ENCODE measurements around the gene PRUNE2. TPM values are rescaled to one million over a fixed set of nuclear protein-coding genes. Genes with fewer than 3 reads are reported as not detected.

Gene PRUNE2
- polyA plus RNA-seq, 3 donors = 0.72 to 1.8 (median 1.5) TPM

DNA sequence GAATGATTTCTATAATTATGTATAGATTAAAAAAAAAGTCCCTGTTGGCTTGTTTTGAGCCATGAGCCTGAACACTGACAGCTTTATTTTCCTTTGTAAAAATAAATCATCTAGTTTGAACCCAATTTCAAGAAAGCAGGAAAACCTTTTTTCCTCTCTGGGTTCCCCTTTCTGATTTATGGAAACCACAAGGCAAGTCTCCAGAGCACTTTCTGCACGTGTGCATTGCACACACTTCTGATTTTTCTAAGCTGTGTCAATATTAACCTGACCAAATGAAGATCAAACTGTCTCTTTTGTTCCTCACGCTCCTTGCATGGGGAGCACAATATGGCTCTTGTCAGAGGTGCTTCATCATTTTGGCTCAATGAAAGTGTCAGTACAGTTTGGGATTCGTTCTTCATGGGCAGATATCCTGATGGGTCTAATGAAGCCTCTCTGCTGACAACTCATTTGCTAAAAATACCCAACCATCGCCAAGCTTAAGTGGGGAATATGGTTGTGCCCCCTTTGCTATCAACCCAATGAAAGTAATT, 180.8 kb downstream of the PRUNE2 start:
- Histone ChIP-seq H2AFZ (ENCODE audit: insufficient read depth, low read depth, low read length, poor library complexity, severe bottlenecking) (no peak overlapping the region), H4K20me1 (ENCODE audit: insufficient read depth, low read length) (no peaks in the 10 kb centered on the region), H3K36me3 (replicated peaks in 1 of 2; ENCODE audit: control insufficient read depth in 1 of 2, insufficient read depth in 2 of 2, low read length in 2 of 2) (no peaks in the 10 kb centered on the region), H3K79me2 (ENCODE audit: insufficient read depth, low read length) (no peaks in the 10 kb centered on the region), H3K9ac (ENCODE audit: insufficient read depth, low read length, poor library complexity, severe bottlenecking) (no peak overlapping the region), H3K4me3 (replicated peaks in 1 of 3; ENCODE audit: low read depth in 2 of 3, low read length in 3 of 3) (no peak overlapping the region), H3K9me3 (replicated peaks in 1 of 2; ENCODE audit: control insufficient read depth in 1 of 2, insufficient read depth in 1 of 2, low read length in 2 of 2) (no peaks in the 10 kb centered on the region), H3K4me2 (replicated peaks; ENCODE audit: extremely low read depth, low read length, poor library complexity, severe bottlenecking) (no peak overlapping the region), H3K27ac (ENCODE audit: low read depth in 1 of 2, low read length in 2 of 2) (no peak overlapping the region), H3K27me3 (ENCODE audit: control insufficient read depth in 2 of 2, insufficient read depth in 2 of 2, low read length in 2 of 2) (peaks cover 0 to 6% of the 10 kb centered on the region in 2 donors), H3K4me1 (ENCODE audit: control insufficient read depth in 1 of 2, insufficient read depth in 2 of 2, low read length in 2 of 2) (peaks cover 0 to 2% of the 10 kb centered on the region in 2 donors)
- no peak for DNase-seq
- Mint-ChIP-seq H3K4me3 (peak overlapping the region in 1 of 2 donors; percentile 11), H3K9me3 (peaks cover 0 to 2% (median 0%) of the 10 kb centered on the region in 7 donors), H3K27ac (no peak overlapping the region), H3K4me1 (peaks cover 8% of the 10 kb centered on the region), H3K36me3 (no peaks in the 10 kb centered on the region), H3K27me3 (ENCODE audit: low read depth in 3 of 3) (peaks cover 17 to 25% (median 19%) of the 10 kb centered on the region in 3 donors)
- intact Hi-C loops (cut with micrococcal nuclease) = no loop called here
- WGBS (ENCODE audit: insufficient coverage) = 0% methylated on average over 2 of the region's 4 CpGs
- TF ChIP-seq, protein P1, sequence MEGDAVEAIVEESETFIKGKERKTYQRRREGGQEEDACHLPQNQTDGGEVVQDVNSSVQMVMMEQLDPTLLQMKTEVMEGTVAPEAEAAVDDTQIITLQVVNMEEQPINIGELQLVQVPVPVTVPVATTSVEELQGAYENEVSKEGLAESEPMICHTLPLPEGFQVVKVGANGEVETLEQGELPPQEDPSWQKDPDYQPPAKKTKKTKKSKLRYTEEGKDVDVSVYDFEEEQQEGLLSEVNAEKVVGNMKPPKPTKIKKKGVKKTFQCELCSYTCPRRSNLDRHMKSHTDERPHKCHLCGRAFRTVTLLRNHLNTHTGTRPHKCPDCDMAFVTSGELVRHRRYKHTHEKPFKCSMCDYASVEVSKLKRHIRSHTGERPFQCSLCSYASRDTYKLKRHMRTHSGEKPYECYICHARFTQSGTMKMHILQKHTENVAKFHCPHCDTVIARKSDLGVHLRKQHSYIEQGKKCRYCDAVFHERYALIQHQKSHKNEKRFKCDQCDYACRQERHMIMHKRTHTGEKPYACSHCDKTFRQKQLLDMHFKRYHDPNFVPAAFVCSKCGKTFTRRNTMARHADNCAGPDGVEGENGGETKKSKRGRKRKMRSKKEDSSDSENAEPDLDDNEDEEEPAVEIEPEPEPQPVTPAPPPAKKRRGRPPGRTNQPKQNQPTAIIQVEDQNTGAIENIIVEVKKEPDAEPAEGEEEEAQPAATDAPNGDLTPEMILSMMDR (IDR thresholded peaks at IDR 0.05) = no peak

DNA sequence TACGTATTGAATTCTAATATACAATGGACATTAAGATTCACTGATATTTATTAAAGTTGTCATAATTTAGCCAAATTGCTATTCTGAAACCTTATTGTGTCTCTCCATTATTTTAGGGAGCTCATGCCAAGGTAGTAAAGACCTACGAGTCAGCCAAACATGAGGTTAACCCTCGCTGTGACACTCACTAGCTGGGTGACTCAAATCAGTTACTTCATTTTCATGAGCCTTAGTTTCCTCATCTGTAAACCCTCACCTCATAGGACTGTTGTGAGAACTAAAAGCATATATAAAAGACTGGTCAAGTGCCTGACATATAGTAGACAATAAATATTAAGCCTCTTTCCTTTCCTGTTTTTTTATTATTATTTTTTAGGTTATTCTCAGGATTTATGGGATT, 185.7 kb downstream of the PRUNE2 start:
- H3K4me2 ChIP-seq (replicated peaks; ENCODE audit: extremely low read depth, low read length, poor library complexity, severe bottlenecking) = no peak overlapping the region

More for the DNA sequence above, 185.7 kb downstream of the PRUNE2 start:
- Histone ChIP-seq H3K27ac (ENCODE audit: low read depth in 1 of 2, low read length in 2 of 2) (no peak overlapping the region), H3K79me2 (ENCODE audit: insufficient read depth, low read length) (no peaks in the 10 kb centered on the region), H3K36me3 (replicated peaks in 1 of 2; ENCODE audit: control insufficient read depth in 1 of 2, insufficient read depth in 2 of 2, low read length in 2 of 2) (no peaks in the 10 kb centered on the region), H3K9ac (ENCODE audit: insufficient read depth, low read length, poor library complexity, severe bottlenecking) (no peak overlapping the region), H3K4me1 (ENCODE audit: control insufficient read depth in 1 of 2, insufficient read depth in 2 of 2, low read length in 2 of 2) (peaks cover 6 to 11% of the 10 kb centered on the region in 2 donors), H3K27me3 (ENCODE audit: control insufficient read depth in 2 of 2, insufficient read depth in 2 of 2, low read length in 2 of 2) (no peaks in the 10 kb centered on the region), H3K9me3 (replicated peaks in 1 of 2; ENCODE audit: control insufficient read depth in 1 of 2, insufficient read depth in 1 of 2, low read length in 2 of 2) (no peaks in the 10 kb centered on the region), H2AFZ (ENCODE audit: insufficient read depth, low read depth, low read length, poor library complexity, severe bottlenecking) (no peak overlapping the region), H3K4me3 (replicated peaks in 1 of 3; ENCODE audit: low read depth in 2 of 3, low read length in 3 of 3) (no peak overlapping the region), H4K20me1 (ENCODE audit: insufficient read depth, low read length) (no peaks in the 10 kb centered on the region)
- peaks cover 18% of the 10 kb centered on the region for H3K4me1 Mint-ChIP-seq
- H3K9me3 Mint-ChIP-seq = peaks cover 0 to 2% (median 0%) of the 10 kb centered on the region in 7 donors
- H3K4me3 Mint-ChIP-seq = no peak overlapping the region
- no peak overlapping the region for H3K27ac Mint-ChIP-seq
- intact Hi-C loops (cut with micrococcal nuclease) = no loop called here
- H3K36me3 Mint-ChIP-seq = no peaks in the 10 kb centered on the region
- WGBS (ENCODE audit: insufficient coverage) = 80% methylated on average over 2 of the region's 3 CpGs
- peaks cover 8 to 18% (median 18%) of the 10 kb centered on the region in 3 donors for H3K27me3 Mint-ChIP-seq (ENCODE audit: low read depth in 3 of 3)
- DNase-seq = peak in 1 of 3 donors; percentile 40
- TF ChIP-seq, protein P1 (IDR thresholded peaks at IDR 0.05) = no peak

Data from CD14-positive monocyte (primary cell).